H1 (cell line): ENCODE results near the gene SANBR. TPM values are rescaled to one million over a fixed set of nuclear protein-coding genes. Genes with fewer than 3 reads are reported as not detected.

Experiments
- CTCF ChIA-PET: fragments of 300-600 bp; sonication (Branson Sonifier 250); formaldehyde crosslinking; loops from one replicate; lab custom pipeline; 2021; ENCODE audit not compliant: partially characterized antibody; lab: Charles Lee
- POLR2A ChIA-PET: fragments of 300-600 bp; sonication (Branson Sonifier 250); formaldehyde crosslinking; loops from one replicate; lab custom pipeline; 2021; ENCODE audit warnings: inconsistent platforms; ENCODE audit not compliant: partially characterized antibody; lab: Charles Lee
- DNase-seq, 2 experiments: peaks; one replicate each; pipeline versions ENCODE4 v3.0.0 to v3.0.0-alpha.2; 2010 to 2022; ENCODE audit warnings: low spot score in 2 of 2, low read depth in 1 of 2, mixed read lengths in 1 of 2
- FAIRE-seq: peaks from 2 replicates; lab custom pipeline; 2011; peaks lifted over from hg19 to GRCh38; lab: Jason Lieb, UNC
- H2AFZ ChIP-seq: 2 replicates; pipeline ENCODE4 v1.8.1; 2012; ENCODE audit warnings: low read length, inconsistent platforms
- H2AK5ac ChIP-seq: 2 replicates; pipeline ENCODE4 v1.6.1; 2013; ENCODE audit warnings: low read depth, low read length
- H2BK120ac ChIP-seq: replicated peaks from 2 replicates; pipeline ENCODE3; 2013; ENCODE audit warnings: low read depth, low read length, inconsistent platforms
- H2BK12ac ChIP-seq: 2 replicates; pipeline ENCODE4 v1.6.1; 2013; ENCODE audit warnings: low read depth, low read length
- H2BK15ac ChIP-seq: 2 replicates; pipeline ENCODE4 v1.6.1; 2013; ENCODE audit warnings: low read length
- H2BK20ac ChIP-seq: 2 replicates; pipeline ENCODE4 v1.6.1; 2013; ENCODE audit warnings: low read length
- H2BK5ac ChIP-seq: 2 replicates; pipeline ENCODE4 v1.6.1; 2013; ENCODE audit warnings: low read depth, low read length
- H3K14ac ChIP-seq: 2 replicates; pipeline ENCODE4 v1.6.1; 2013; ENCODE audit warnings: inconsistent platforms; ENCODE audit not compliant: insufficient read length
- H3K18ac ChIP-seq: 2 replicates; pipeline ENCODE4 v1.6.1; 2013; ENCODE audit warnings: low read length; ENCODE audit errors: extremely low read depth
- H3K23ac ChIP-seq: 2 replicates; pipeline ENCODE4 v1.6.1; 2013; ENCODE audit warnings: inconsistent platforms; ENCODE audit not compliant: insufficient read length
- H3K23me2 ChIP-seq: 2 replicates; pipeline ENCODE4 v1.6.1; 2013; ENCODE audit warnings: low read depth, low read length
- H3K27ac ChIP-seq: 2 replicates; pipeline ENCODE4 v1.6.1; 2011; ENCODE audit warnings: low read depth, low read length, inconsistent platforms
- H3K27me3 ChIP-seq, 4 experiments: replicated peaks in 1 of 4; 1 replicate in 1 of 4; 2 replicates in 3 of 4; pipeline versions ENCODE4 v1.6.1 to v1.8.1; 2011 to 2013; ENCODE audit warnings: low read length in 3 of 4, mild to moderate bottlenecking in 3 of 4, inconsistent platforms in 2 of 4, mixed read lengths in 2 of 4, moderate library complexity in 1 of 4; ENCODE audit not compliant: control insufficient read depth in 3 of 4, insufficient read depth in 3 of 4; ENCODE audit errors: extremely low read depth in 1 of 4
- H3K36me3 ChIP-seq, 4 experiments: 2 replicates each; pipeline versions ENCODE4 v1.6.1 to v1.8.1; 2011 to 2013; ENCODE audit warnings: mild to moderate bottlenecking in 4 of 4, low read length in 3 of 4, moderate library complexity in 2 of 4, control low read depth in 1 of 4, inconsistent platforms in 1 of 4; ENCODE audit not compliant: insufficient read depth in 4 of 4, control insufficient read depth in 2 of 4
- H3K4ac ChIP-seq: replicated peaks from 2 replicates; pipeline ENCODE3; 2013; ENCODE audit warnings: low read length, low read depth, mixed read lengths, inconsistent platforms; ENCODE audit not compliant: insufficient read length
- H3K4me1 ChIP-seq, 4 experiments: replicated peaks in 1 of 4; 1 replicate in 1 of 4; 2 replicates in 3 of 4; pipeline versions ENCODE4 v1.6.1 to v1.8.1; 2011 to 2013; ENCODE audit warnings: low read length in 3 of 4, inconsistent platforms in 2 of 4, mixed read lengths in 1 of 4; ENCODE audit not compliant: insufficient read depth in 4 of 4, control insufficient read depth in 3 of 4
- H3K4me2 ChIP-seq, 2 experiments: 2 replicates each; pipeline versions ENCODE4 v1.6.1 to v1.8.1; 2011 to 2013; ENCODE audit warnings: low read depth in 2 of 2, low read length in 2 of 2, control low read depth in 1 of 2, inconsistent platforms in 1 of 2, mild to moderate bottlenecking in 1 of 2; ENCODE audit not compliant: insufficient read depth in 1 of 2
- H3K4me3 ChIP-seq, 4 experiments: fragments of 200-600, 300-600 bp in 1 of 4; sonication (generic), shearing (Covaris generic), sonication (Bioruptor Twin) in 1 of 4; 2 replicates each; pipeline versions ENCODE4 v1.5.1 to v1.8.1; 2011 to 2016; ENCODE audit warnings: low read length in 4 of 4, low read depth in 3 of 4, control low read depth in 2 of 4, inconsistent platforms in 2 of 4, mild to moderate bottlenecking in 2 of 4, mixed read lengths in 1 of 4, moderate library complexity in 1 of 4; ENCODE audit not compliant: insufficient read depth in 2 of 4; ENCODE audit errors: extremely low read depth in 1 of 4
- H3K56ac ChIP-seq: replicated peaks from 2 replicates; pipeline ENCODE3; 2013; ENCODE audit warnings: low read depth, mild to moderate bottlenecking, mixed read lengths, low read length, inconsistent platforms; ENCODE audit not compliant: insufficient read length
- H3K79me1 ChIP-seq: 2 replicates; pipeline ENCODE4 v1.6.1; 2013; ENCODE audit warnings: low read depth, low read length, control low read depth
- H3K79me2 ChIP-seq, 2 experiments: 2 replicates each; pipeline versions ENCODE4 v1.6.1 to v1.8.1; 2012 to 2013; ENCODE audit warnings: low read length in 2 of 2, mild to moderate bottlenecking in 2 of 2, inconsistent platforms in 1 of 2; ENCODE audit not compliant: insufficient read depth in 2 of 2, control insufficient read depth in 1 of 2
- H3K9ac ChIP-seq, 4 experiments: replicated peaks in 1 of 4; 1 replicate in 1 of 4; 2 replicates in 3 of 4; pipeline versions ENCODE4 v1.6.1 to v1.8.1; 2011 to 2013; ENCODE audit warnings: low read depth in 3 of 4, low read length in 3 of 4, control low read depth in 2 of 4, mild to moderate bottlenecking in 2 of 4, moderate library complexity in 2 of 4, inconsistent platforms in 1 of 4; ENCODE audit errors: extremely low read depth in 1 of 4
- H3K9me3 ChIP-seq, 2 experiments: 2 replicates each; pipeline versions ENCODE4 v1.6.1 to v1.8.1; 2012 to 2013; ENCODE audit warnings: mild to moderate bottlenecking in 2 of 2, moderate library complexity in 2 of 2, control low read depth in 1 of 2, inconsistent platforms in 1 of 2, low read depth in 1 of 2, low read length in 1 of 2, mixed read lengths in 1 of 2; ENCODE audit not compliant: insufficient read depth in 2 of 2
- H4K20me1 ChIP-seq, 2 experiments: replicated peaks in 1 of 2; 2 replicates each; pipeline versions ENCODE3 to v1.8.1; 2011 to 2013; ENCODE audit warnings: inconsistent platforms in 2 of 2, low read length in 2 of 2, mild to moderate bottlenecking in 1 of 2; ENCODE audit not compliant: insufficient read depth in 2 of 2, control insufficient read depth in 1 of 2
- H4K5ac ChIP-seq: 2 replicates; pipeline ENCODE4 v1.6.1; 2013; ENCODE audit warnings: low read length, low read depth, mixed read lengths, inconsistent platforms; ENCODE audit not compliant: insufficient read length
- H4K8ac ChIP-seq: 2 replicates; pipeline ENCODE4 v1.8.0; 2013; ENCODE audit warnings: mild to moderate bottlenecking, moderate library complexity, low read length, inconsistent platforms; ENCODE audit not compliant: insufficient read depth; ENCODE audit errors: extremely low read depth
- H4K91ac ChIP-seq: replicated peaks from 2 replicates; pipeline ENCODE3; 2013; ENCODE audit warnings: low read length, mixed read lengths, inconsistent platforms; ENCODE audit not compliant: insufficient read length
- CREB1 ChIP-seq: IDR thresholded peaks from 2 replicates; pipeline ENCODE4 v1.6.1; 2012; ENCODE audit warnings: inconsistent platforms
- FOSL1 ChIP-seq: IDR thresholded peaks from 2 replicates; pipeline ENCODE4 v1.6.1; 2011; ENCODE audit warnings: mild to moderate bottlenecking, low read depth, low read length, moderate library complexity; ENCODE audit not compliant: insufficient read depth
- GABPA ChIP-seq: IDR thresholded peaks from 2 replicates; pipeline ENCODE4 v1.6.1; 2011; ENCODE audit warnings: mild to moderate bottlenecking, low read length, moderate library complexity, borderline replicate concordance; ENCODE audit not compliant: insufficient read depth
- HDAC2 ChIP-seq, 2 experiments: fragments of 300-600 bp in 1 of 2; sonication (generic) in 1 of 2; IDR thresholded peaks; 2 replicates each; pipeline ENCODE4 v1.6.1; 2011 to 2012; ENCODE audit warnings: low read depth in 2 of 2, low read length in 2 of 2, mild to moderate bottlenecking in 2 of 2, moderate library complexity in 2 of 2, borderline replicate concordance in 1 of 2, inconsistent platforms in 1 of 2
- JUN ChIP-seq: IDR thresholded peaks from 2 replicates; pipeline ENCODE4 v1.6.1; 2011; ENCODE audit warnings: low read depth, mild to moderate bottlenecking, improper control_type of control experiment, low read length
- KDM4A ChIP-seq: IDR thresholded peaks from one replicate; pipeline ENCODE4 v1.7.1; 2012; ENCODE audit warnings: low read depth, mild to moderate bottlenecking, moderate library complexity, low read length, inconsistent platforms; ENCODE audit not compliant: severe bottlenecking
- PHF8 ChIP-seq: fragments of 200-600 bp; sonication (generic); conservative IDR thresholded peaks from 2 replicates; pipeline ENCODE4 v1.7.1; 2012; ENCODE audit warnings: low read depth, mild to moderate bottlenecking, inconsistent platforms, low read length, moderate library complexity
- POLR2AphosphoS5 ChIP-seq: IDR thresholded peaks from 2 replicates; pipeline ENCODE4 v1.6.1; 2011; ENCODE audit warnings: low read depth, low read length
- POU5F1 ChIP-seq: IDR thresholded peaks from 2 replicates; pipeline ENCODE4 v1.6.1; 2011; ENCODE audit warnings: low read depth, mild to moderate bottlenecking, low read length, moderate library complexity
- RAD21 ChIP-seq, 2 experiments: IDR thresholded peaks in 1 of 2; conservative IDR thresholded peaks in 1 of 2; 2 replicates each; pipeline ENCODE4 v1.6.1; 2011; ENCODE audit warnings: low read depth in 2 of 2, low read length in 2 of 2, improper control_type of control experiment in 1 of 2, inconsistent platforms in 1 of 2, mild to moderate bottlenecking in 1 of 2, moderate library complexity in 1 of 2
- RNF2 ChIP-seq: fragments of 200-900, 300-1000 bp; sonication (generic); IDR thresholded peaks from 2 replicates; pipeline ENCODE4 v1.7.1; 2016; ENCODE audit warnings: borderline replicate concordance, low read depth, mild to moderate bottlenecking, antibody characterized with exemption, low read length; ENCODE audit not compliant: poor library complexity, severe bottlenecking; ENCODE audit errors: missing control alignments
- SAP30 ChIP-seq: fragments of 300-600 bp; sonication (generic); IDR thresholded peaks from 2 replicates; pipeline ENCODE4 v1.7.1; 2012; ENCODE audit warnings: low read length, moderate library complexity, mild to moderate bottlenecking, inconsistent platforms; ENCODE audit not compliant: insufficient read depth, insufficient replicate concordance
- SIX5 ChIP-seq: IDR thresholded peaks from 2 replicates; pipeline ENCODE4 v1.6.1; 2011; ENCODE audit warnings: mild to moderate bottlenecking, low read depth, low read length
- WGBS, 2 experiments: shearing (Covaris generic) in 1 of 2; methylation state at CpG; one replicate each; pipeline versions ENCODE4 v1.1.6 to v1.1.7; 2013 to 2015; ENCODE audit warnings: low lambda C conversion rate in 2 of 2, mixed read lengths in 2 of 2, inconsistent platforms in 1 of 2, low coverage in 1 of 2, missing lambda C conversion rate in 1 of 2; ENCODE audit not compliant: insufficient replicate concordance in 2 of 2, insufficient coverage in 1 of 2, insufficient read length in 1 of 2; ENCODE audit errors: extremely low coverage in 1 of 2, missing lambda C conversion rate in 1 of 2; 5-methylcytosine and 5-hydroxymethylcytosine counted together
- polyA plus RNA-seq, 7 experiments: library from polyadenylated mRNA; depleted of rRNA in 3 of 7; stranded (reverse) in 5 of 7; unstranded in 2 of 7; fragments of >200 nt in 5 of 7; fragments of 200-250 nt in 2 of 7; gene quantifications; 1 replicate in 5 of 7; 2 replicates in 1 of 7; 4 replicates in 1 of 7; pipeline versions ENCODE4 v1.2.1 to v1.2.3, GENCODE V29; 2011 to 2013; ENCODE audit warnings: missing spikeins in 2 of 7, mixed read lengths in 2 of 7
- total RNA-seq: library from RNA; stranded (reverse); fragmentation: NEBNext Ultra II Directional; extraction: Animal tissue kit (Norgen Biotek cat#: 25700); gene quantifications from 2 replicates; pipeline ENCODE4 v1.2.1, GENCODE V29; 2021

The SANBR gene
- total and polyA plus RNA-seq, 2 of the 8 experiments (the other 6 are each of a cell fraction or from before 2014, with no cell fraction given) = 3.4 to 12.1 TPM

DNA sequence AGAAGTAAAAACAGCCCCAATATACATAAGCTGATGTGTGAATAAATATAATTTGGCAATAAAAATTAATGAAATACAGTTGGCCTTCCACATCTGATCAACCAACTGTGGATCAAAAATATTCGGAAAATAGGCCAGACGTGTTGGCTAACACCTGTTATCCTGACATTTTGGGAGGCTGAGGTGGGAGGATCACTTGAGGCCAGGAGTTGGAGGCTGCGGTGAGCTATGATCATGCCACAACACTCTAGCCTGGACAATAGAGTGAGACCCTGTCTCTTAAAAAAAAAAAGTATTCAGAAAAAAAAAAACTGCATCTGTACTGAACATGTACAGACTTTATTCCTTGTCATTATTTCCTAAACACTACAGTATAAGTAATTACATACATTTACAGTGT is 36.1 kb upstream of the SANBR start:
- no peak overlapping the region for H3K23ac ChIP-seq
- peaks cover 0 to 3% of the 10 kb centered on the region in 2 experiments; a peak in 1 of 4 replicates for H3K79me2 ChIP-seq
- H2BK5ac ChIP-seq = no peak overlapping the region
- H4K20me1 ChIP-seq = no peaks in the 10 kb centered on the region
- H3K4me3 ChIP-seq = no peak overlapping the region
- no peak overlapping the region for H3K56ac ChIP-seq
- no peaks in the 10 kb centered on the region for H3K4me1 ChIP-seq
- no peak overlapping the region for H4K5ac ChIP-seq
- no peaks in the 10 kb centered on the region for H3K79me1 ChIP-seq
- no peak overlapping the region for H3K18ac ChIP-seq
- no peak overlapping the region for H3K4ac ChIP-seq
- H3K9me3 ChIP-seq = peaks cover 0 to 4% of the 10 kb centered on the region in 2 experiments; a peak in 1 of 4 replicates
- ChIA-PET CTCF (interaction anchor here (0.6 to 1.1 kb wide), 2 partner anchors 9 to 67 kb away, joined by 3 read pairs; no protein-coding TSS in a partner anchor), POLR2A (interaction anchor here (2.4 kb wide), 1 partner anchor 12 kb away, joined by 8 read pairs; the partner anchor contains the start of genes PEX13 and PUS10)
- no peak overlapping the region for H2BK120ac ChIP-seq
- no peak overlapping the region for H2AFZ ChIP-seq
- peaks cover 1 to 28% (median 14%) of the 10 kb centered on the region in 4 experiments; a peak in 6 of 8 replicates for H3K36me3 ChIP-seq
- no peak overlapping the region for H2AK5ac ChIP-seq
- no peak overlapping the region for H3K4me2 ChIP-seq
- no peak overlapping the region for H3K9ac ChIP-seq
- H2BK20ac ChIP-seq = no peak overlapping the region
- H2BK12ac ChIP-seq = no peak overlapping the region
- no peaks in the 10 kb centered on the region for H3K23me2 ChIP-seq
- no peak overlapping the region for H2BK15ac ChIP-seq
- H3K27ac ChIP-seq = no peak overlapping the region
- no peaks in the 10 kb centered on the region for H3K27me3 ChIP-seq
- 87% methylated on average over 3 of the region's 3 CpGs; no CpG with 5 or more reads in 1 of the 2 experiments for WGBS, 2 experiments
- DNase-seq = no peak
- H4K8ac ChIP-seq = no peak overlapping the region
- no peak for FAIRE-seq
- no peak overlapping the region for H3K14ac ChIP-seq
- H4K91ac ChIP-seq = no peak overlapping the region
- TF ChIP-seq CREB1 (no peak), SIX5 (no peak), GABPA (no peak), POU5F1 (no peak), SAP30 (no peak), RAD21 (IDR thresholded peaks at IDR 0.05 in 1 of 2, conservative IDR thresholded peaks at IDR 0.05 in 1 of 2; ENCODE audit: low read depth in 2 of 2, low read length in 2 of 2) (no peak), JUN (no peak), KDM4A (no peak), POLR2AphosphoS5 (no peak), PHF8 (no peak), RNF2 (no peak), HDAC2 (IDR thresholded peaks at IDR 0.05; ENCODE audit: borderline replicate concordance in 1 of 2, low read depth in 2 of 2, low read length in 2 of 2) (no peak), FOSL1 (no peak)
